CD4-positive, alpha-beta T cell (primary cell): Measurements from ENCODE around the gene IRF7. TPM values are rescaled to one million over a fixed set of nuclear protein-coding genes. Genes with fewer than 3 reads are reported as not detected.
A peak's percentile ranks its signal among the peaks of the same experiment; 100 is the strongest.

Source experiments
- ATAC-seq: fragments of 200-7000 bp; cut with Tn5 transposase; one replicate; pipeline ENCODE4 v1.10.0; 2022; ENCODE audit warnings: mild to moderate bottlenecking; ENCODE audit not compliant: poor library complexity
- CTCF ChIA-PET: fragments of 350-600 bp; sonication (Branson Sonifier 250); formaldehyde crosslinking; loops from one replicate; lab custom pipeline; 2021; ENCODE audit warnings: antibody characterized with exemption, inconsistent platforms; lab: Charles Lee
- POLR2A ChIA-PET: fragments of 350-600 bp; sonication (Branson Sonifier 250); formaldehyde crosslinking; loops from one replicate; lab custom pipeline; 2021; ENCODE audit warnings: antibody characterized with exemption, inconsistent platforms; lab: Charles Lee
- DNase-seq, 14 experiments: peaks; one replicate each; pipeline ENCODE4 v3.0.0-alpha.2; 2013 to 2020; ENCODE audit warnings: mixed read lengths in 2 of 14
- H3K27ac ChIP-seq, 2 donors: one replicate each; pipeline versions ENCODE4 v1.5.1 to v1.7.0; 2013; ENCODE audit warnings: low read length in 2 of 2, low read depth in 1 of 2, mild to moderate bottlenecking in 1 of 2
- H3K27me3 ChIP-seq, 2 experiments: 1 replicate in 1 of 2; 2 replicates in 1 of 2; pipeline versions ENCODE4 v1.6.1 to v1.7.0; 2013; ENCODE audit warnings: low read length in 2 of 2, control low read depth in 1 of 2, mild to moderate bottlenecking in 1 of 2, moderate library complexity in 1 of 2; ENCODE audit not compliant: insufficient read depth in 2 of 2, control insufficient read depth in 1 of 2
- H3K36me3 ChIP-seq: one replicate; pipeline ENCODE4 v1.6.1; 2013; ENCODE audit warnings: low read length, control low read depth; ENCODE audit not compliant: insufficient read depth
- H3K4me1 ChIP-seq: one replicate; pipeline ENCODE4 v1.6.1; 2013; ENCODE audit warnings: low read length, control low read depth; ENCODE audit not compliant: insufficient read depth
- H3K4me3 ChIP-seq: one replicate; pipeline ENCODE4 v1.5.1; 2013; ENCODE audit warnings: mild to moderate bottlenecking, low read length, moderate library complexity
- H3K9me3 ChIP-seq, 2 experiments: 1 replicate in 1 of 2; 2 replicates in 1 of 2; pipeline versions ENCODE4 v1.6.1 to v1.7.0; 2013; ENCODE audit warnings: low read length in 2 of 2, mild to moderate bottlenecking in 2 of 2, control low read depth in 1 of 2, moderate library complexity in 1 of 2; ENCODE audit not compliant: control insufficient read depth in 1 of 2, insufficient read depth in 1 of 2
- H3K27ac Mint-ChIP-seq: one replicate; pipeline ENCODE4 v1.8.0; 2020; ENCODE audit warnings: mixed read lengths
- H3K27me3 Mint-ChIP-seq: one replicate; pipeline ENCODE4 v1.8.0; 2021; ENCODE audit warnings: mixed read lengths
- H3K36me3 Mint-ChIP-seq: one replicate; pipeline ENCODE4 v1.8.0; 2021; ENCODE audit warnings: low read depth, mixed read lengths
- H3K4me1 Mint-ChIP-seq: one replicate; pipeline ENCODE4 v1.8.0; 2021; ENCODE audit warnings: low read depth, mixed read lengths
- H3K4me3 Mint-ChIP-seq: one replicate; pipeline ENCODE4 v1.8.0; 2020; ENCODE audit warnings: mild to moderate bottlenecking, mixed read lengths
- H3K9me3 Mint-ChIP-seq: one replicate; pipeline ENCODE4 v1.8.0; 2020; ENCODE audit warnings: mixed read lengths
- CTCF ChIP-seq: fragments of 200-600 bp; IDR thresholded peaks from one replicate; pipeline ENCODE4 v1.8.0; 2022; ENCODE audit warnings: antibody characterized with exemption, mild to moderate bottlenecking
- intact Hi-C, 2 experiments: fragments of 100-400 bp; cut with DNase I in 1 of 2; cut with micrococcal nuclease in 1 of 2; formaldehyde crosslinking; loops; one replicate each; pipeline versions ENCODE4 v1.15.1 to v1.9.0; 2023 to 2025; cut with DNase I, micrococcal nuclease
- polyA plus RNA-seq, 2 donors: library from polyadenylated mRNA; unstranded; fragments of 120-200 nt; gene quantifications; one replicate each; pipeline ENCODE4 v1.2.1, GENCODE V29; 2013
- total RNA-seq, 174 experiments: library from RNA in 2 of 174; stranded (reverse) in 2 of 174; gene quantifications; one replicate each; pipeline ENCODE4 v1.2.3 and lab custom pipeline; 2021 to 2026

IRF7 gene
- total RNA-seq: 10 to 100 TPM; 36.5 to 37.7 TPM
- polyA plus RNA-seq (2013, experiment 1 of 2): 51.7 TPM
- 40.8 TPM for polyA plus RNA-seq (2013, experiment 2 of 2)
- 5.1 to 529 (median 46.7) reads per million in 172 experiments for total RNA-seq (lab: John Stamatoyannopoulos, UW)

GRCh38 chr11:615504-616319 lies at the start of gene IRF7:
IRF7 (minus strand) TSS chr11:615950; CDS start chr11:615364, 586 bp downstream.
- H3K27ac Mint-ChIP-seq: peak within 1 kb of the TSS; percentile 89
- no peaks in the 10 kb centered on the region for H3K9me3 Mint-ChIP-seq
- H3K4me1 ChIP-seq: peaks cover 34% of the 10 kb centered on the region
- DNase-seq: peak; percentile 67 to 93 (median 86)
- H3K27me3 ChIP-seq: no peaks in the 10 kb centered on the region
- peak within 1 kb of the TSS; percentile 83 to 95 for H3K27ac ChIP-seq
- no peaks in the 10 kb centered on the region for H3K27me3 Mint-ChIP-seq
- peak; percentile 65 for ATAC-seq
- peaks cover 16% of the 10 kb centered on the region for H3K4me1 Mint-ChIP-seq
- peaks cover 35% of the 10 kb centered on the region for H3K36me3 ChIP-seq
- intact Hi-C loops: loop anchor here in 1 of 2 experiments (1.0 to 5.0 kb wide), 2 partner anchors 39 to 312 kb away; partner anchors contain the start of genes AP2A2 and PHRF1
- no peak for TF ChIP-seq CTCF
- H3K4me3 Mint-ChIP-seq: peak within 1 kb of the TSS; percentile 96
- ChIA-PET CTCF (interaction anchor here (1.0 to 1.5 kb wide), 4 partner anchors 39 to 107 kb away, joined by 3 to 4 read pairs (median 4); partner anchors contain the start of gene PHRF1), POLR2A (interaction anchor here (0.6 to 1.5 kb wide), 9 partner anchors 15 to 203 kb away, joined by 3 to 12 read pairs (median 6); partner anchors contain the start of genes DEAF1, PHRF1, PNPLA2 and TMEM80)
- H3K4me3 ChIP-seq: peak within 1 kb of the TSS; percentile 97
- H3K9me3 ChIP-seq: peaks cover 0 to 3% of the 10 kb centered on the region in 2 experiments
- H3K36me3 Mint-ChIP-seq: peaks cover 23% of the 10 kb centered on the region

GRCh38 chr11:665062-665703 lies 49.4 kb upstream of the IRF7 start:
- intact Hi-C loops: no loop called here
- Mint-ChIP-seq H3K4me1 (no peaks in the 10 kb centered on the region), H3K4me3 (no peak overlapping the region), H3K9me3 (no peaks in the 10 kb centered on the region), H3K27ac (no peak overlapping the region), H3K36me3 (peaks cover 22% of the 10 kb centered on the region), H3K27me3 (no peaks in the 10 kb centered on the region)
- no peak for ATAC-seq
- no peaks in the 10 kb centered on the region for H3K27me3 ChIP-seq
- H3K36me3 ChIP-seq: peaks cover 11% of the 10 kb centered on the region
- TF ChIP-seq CTCF: no peak
- H3K4me1 ChIP-seq: no peaks in the 10 kb centered on the region
- H3K4me3 ChIP-seq: no peak overlapping the region
- ChIA-PET POLR2A (no interaction called here), CTCF (no interaction called here)
- H3K27ac ChIP-seq: no peak overlapping the region
- H3K9me3 ChIP-seq: no peaks in the 10 kb centered on the region
- DNase-seq: no peak

GRCh38 chr11:662689-663274 lies 47.0 kb upstream of the IRF7 start:
- ATAC-seq (peak; percentile 66), DNase-seq (peak in 11 of 14 experiments; percentile 17 to 68 (median 32))
- H3K36me3 ChIP-seq: peaks cover 31% of the 10 kb centered on the region
- intact Hi-C loops: loop anchor here (1.0 to 2.0 kb wide), 4 partner anchors 60 to 103 kb away; no protein-coding TSS in a partner anchor
- Mint-ChIP-seq H3K4me1 (no peaks in the 10 kb centered on the region), H3K4me3 (no peak overlapping the region), H3K36me3 (peaks cover 27% of the 10 kb centered on the region), H3K27me3 (no peaks in the 10 kb centered on the region), H3K27ac (no peak overlapping the region), H3K9me3 (no peaks in the 10 kb centered on the region)
- peak; percentile 76 for TF ChIP-seq CTCF
- H3K4me3 ChIP-seq: no peak overlapping the region
- H3K9me3 ChIP-seq: no peaks in the 10 kb centered on the region
- no peak overlapping the region for H3K27ac ChIP-seq
- no peaks in the 10 kb centered on the region for H3K4me1 ChIP-seq
- POLR2A ChIA-PET: no interaction called here
- no peaks in the 10 kb centered on the region for H3K27me3 ChIP-seq
- CTCF ChIA-PET: interaction anchor here (0.9 to 1.7 kb wide), 2 partner anchors 63 to 108 kb away, joined by 3 to 6 read pairs; no protein-coding TSS in a partner anchor
